Prostate gland (tissue), 2 donors: Measurements from ENCODE around the gene PTPRK.

Source experiments
- POLR2A ChIP-seq: fragments of 450-650 bp; IDR thresholded peaks from one replicate; pipeline ENCODE4 v1.6.1; 2016; ENCODE audit warnings: antibody characterized with exemption, mild to moderate bottlenecking
- POLR2AphosphoS5 ChIP-seq: sonication (generic); formaldehyde crosslinking; IDR thresholded peaks from one replicate; pipeline ENCODE4 v1.6.1; 2017; ENCODE audit warnings: antibody characterized with exemption
- TF ChIP-seq, protein P1 (sequence below), 4 experiments: fragments of 200-600 bp in 2 of 4; fragments of 450-650 bp in 2 of 4; sonication (generic) in 2 of 4; IDR thresholded peaks; 1 replicate in 3 of 4; 2 replicates in 1 of 4; pipeline ENCODE4 v1.5.1; 2016 to 2019; ENCODE audit warnings: antibody characterized with exemption in 4 of 4, mild to moderate bottlenecking in 2 of 4, moderate library complexity in 2 of 4

DNA sequence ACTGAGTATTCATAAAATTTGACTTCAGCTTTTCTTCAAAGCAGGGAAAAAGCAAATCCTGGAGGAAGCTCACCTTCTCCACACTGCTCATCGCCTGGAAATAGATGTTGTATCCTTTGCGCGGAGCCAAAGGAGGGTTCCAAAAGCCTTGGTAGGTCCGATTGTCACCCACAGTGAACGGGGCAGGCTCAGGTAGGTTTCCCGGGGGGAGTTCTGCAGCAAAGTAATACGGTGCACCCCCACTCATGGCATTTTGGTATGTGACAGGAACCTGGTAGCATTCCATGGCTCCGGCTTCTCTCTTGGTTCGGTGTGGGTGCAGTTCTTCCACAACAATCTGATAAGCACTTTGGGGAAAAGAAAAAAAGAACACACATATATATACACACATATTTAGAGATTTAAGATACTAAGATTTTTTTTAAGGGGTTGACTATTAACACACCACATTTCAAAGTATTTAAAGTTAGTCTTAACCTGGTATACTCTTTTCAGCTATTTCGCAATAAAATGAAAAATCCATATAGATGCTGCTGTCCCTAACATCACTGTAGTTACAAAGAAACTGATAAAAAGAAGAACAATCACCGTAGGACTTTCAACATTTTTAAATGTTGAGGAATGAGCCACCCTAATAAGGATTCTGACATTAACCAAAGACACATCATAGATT is 452.8 kb downstream of the PTPRK start:
- TF ChIP-seq POLR2A = no peak
- TF ChIP-seq, protein P1, sequence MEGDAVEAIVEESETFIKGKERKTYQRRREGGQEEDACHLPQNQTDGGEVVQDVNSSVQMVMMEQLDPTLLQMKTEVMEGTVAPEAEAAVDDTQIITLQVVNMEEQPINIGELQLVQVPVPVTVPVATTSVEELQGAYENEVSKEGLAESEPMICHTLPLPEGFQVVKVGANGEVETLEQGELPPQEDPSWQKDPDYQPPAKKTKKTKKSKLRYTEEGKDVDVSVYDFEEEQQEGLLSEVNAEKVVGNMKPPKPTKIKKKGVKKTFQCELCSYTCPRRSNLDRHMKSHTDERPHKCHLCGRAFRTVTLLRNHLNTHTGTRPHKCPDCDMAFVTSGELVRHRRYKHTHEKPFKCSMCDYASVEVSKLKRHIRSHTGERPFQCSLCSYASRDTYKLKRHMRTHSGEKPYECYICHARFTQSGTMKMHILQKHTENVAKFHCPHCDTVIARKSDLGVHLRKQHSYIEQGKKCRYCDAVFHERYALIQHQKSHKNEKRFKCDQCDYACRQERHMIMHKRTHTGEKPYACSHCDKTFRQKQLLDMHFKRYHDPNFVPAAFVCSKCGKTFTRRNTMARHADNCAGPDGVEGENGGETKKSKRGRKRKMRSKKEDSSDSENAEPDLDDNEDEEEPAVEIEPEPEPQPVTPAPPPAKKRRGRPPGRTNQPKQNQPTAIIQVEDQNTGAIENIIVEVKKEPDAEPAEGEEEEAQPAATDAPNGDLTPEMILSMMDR (IDR thresholded peaks at IDR 0.05) = no peak
- no peak for TF ChIP-seq POLR2AphosphoS5
